Measurements from ENCODE around the gene ATP5PD. TPM values are rescaled to one million over a fixed set of nuclear protein-coding genes. Genes with fewer than 3 reads are reported as not detected.

The ATP5PD gene
- polyA plus RNA-seq, 1 donor (not counting 4 experiments of a cell fraction or from before 2014, with no cell fraction given) = 276 TPM

- no peak overlapping the region for H3K27ac ChIP-seq (ENCODE audit: control insufficient read depth, insufficient read depth, low read length)
- no peaks in the 10 kb centered on the region for H3K27me3 ChIP-seq (ENCODE audit: control insufficient read depth, extremely low read depth, insufficient read depth, low read length)
- H3K79me2 ChIP-seq (ENCODE audit: control insufficient read depth, insufficient read depth, low read length) = peaks cover 2% of the 10 kb centered on the region
- peaks cover 43% of the 10 kb centered on the region for H3K4me1 ChIP-seq (ENCODE audit: control insufficient read depth, extremely low read depth, insufficient read depth, low read length)
- TF ChIP-seq CTCF (optimal IDR thresholded peaks at IDR 0.05 in 1 of 3, IDR thresholded peaks at IDR 0.05 in 1 of 3, conservative IDR thresholded peaks at IDR 0.05 in 1 of 3; ENCODE audit: extremely low read depth in 1 of 3, insufficient read depth in 2 of 3, low read length in 3 of 3) = no peak
- TF ChIP-seq EZH2 (IDR thresholded peaks at IDR 0.05; ENCODE audit: low read length) = no peak
- no peak overlapping the region for H3K4me2 ChIP-seq (ENCODE audit: control insufficient read depth, extremely low read depth, insufficient read depth, low read depth, low read length)
- no peaks in the 10 kb centered on the region for H4K20me1 ChIP-seq (ENCODE audit: control insufficient read depth, extremely low read depth, insufficient read depth, low read length)
- peaks cover 0 to 1% of the 10 kb centered on the region in 2 experiments for H3K36me3 ChIP-seq (ENCODE audit: control insufficient read depth in 2 of 2, extremely low read depth in 1 of 2, insufficient read depth in 2 of 2, low read length in 2 of 2)
- H2AFZ ChIP-seq (ENCODE audit: control insufficient read depth, low read length) = no peak overlapping the region
- FAIRE-seq (no peak), DNase-seq (ENCODE audit: low read depth, low spot score) (no peak)
- H3K4me3 ChIP-seq (ENCODE audit: control insufficient read depth in 2 of 3, extremely low read depth in 1 of 3, insufficient read depth in 2 of 3, low read depth in 1 of 3, low read length in 3 of 3) = no peak overlapping the region
- dilution Hi-C loops (cut with MboI; ENCODE audit: extremely low pct_ligation_motif_present, low sequenced_read_pairs) = no loop called here
- H3K9me1 ChIP-seq (ENCODE audit: control insufficient read depth, extremely low read depth, insufficient read depth, low read length) = peaks cover 2% of the 10 kb centered on the region
- no peaks in the 10 kb centered on the region for H3K9me3 ChIP-seq (ENCODE audit: control insufficient read depth, low read depth, low read length)
- H3K9ac ChIP-seq (ENCODE audit: control insufficient read depth, extremely low read depth, insufficient read depth, low read length) = no peak overlapping the region
Measured at GRCh38 chr17:74990581-74991105, 56.1 kb downstream of the ATP5PD start.

Small RNA genes within 50 kb of the gene (small RNA-seq; reads per million reads assigned to genes)
- gene AC111186.1 (ENCODE audit: insufficient read length in 3 of 3, low read depth in 3 of 3, low replicate concordance in 1 of 3) (0 reads per million in 3 experiments), gene RF00019 (ENCODE audit: insufficient read length in 3 of 3, low read depth in 3 of 3, low replicate concordance in 1 of 3) (0 reads per million in 3 experiments), gene RN7SL573P (ENCODE audit: insufficient read length in 3 of 3, low read depth in 3 of 3, low replicate concordance in 1 of 3) (0 reads per million in 3 experiments), gene RNU6-362P (ENCODE audit: insufficient read length in 3 of 3, low read depth in 3 of 3, low replicate concordance in 1 of 3) (0 reads per million in 3 experiments)

Other genes starting within 250 kb of the ATP5PD start
- gene GRIN2C, start 187.1 kb downstream of the ATP5PD start, polyA plus RNA-seq = not detected in 3 replicates
- 9.3 to 18.8 TPM (median 12.0 TPM) in 3 replicates for gene FDXR, start 174.0 kb downstream of the ATP5PD start, polyA plus RNA-seq
- 0.07 to 0.57 TPM in 2 of 3 replicates, not detected in the other for gene FADS6, start 153.3 kb downstream of the ATP5PD start, polyA plus RNA-seq
- 0.03 to 1.3 TPM (median 0.34 TPM) in 3 replicates for gene USH1G, start 123.7 kb downstream of the ATP5PD start, polyA plus RNA-seq
- 0.08 TPM in 1 of 3 replicates, not detected in the others for gene OTOP2, start 122.7 kb downstream of the ATP5PD start, polyA plus RNA-seq
- gene OTOP3, start 111.1 kb downstream of the ATP5PD start, polyA plus RNA-seq = 0.03 to 0.05 TPM in 2 of 3 replicates, not detected in the other
- gene HID1, start 74.2 kb downstream of the ATP5PD start, polyA plus RNA-seq = 0.19 to 1.0 TPM (median 0.33 TPM) in 3 replicates
- 7.1 to 16.0 TPM (median 9.3 TPM) in 3 replicates for gene CDR2L, start 59.3 kb downstream of the ATP5PD start, polyA plus RNA-seq
- 43.3 to 61.1 TPM (median 53.6 TPM) in 3 replicates for gene MRPL58, start 34.3 kb downstream of the ATP5PD start, polyA plus RNA-seq
- gene KCTD2, start 256 bp upstream of the ATP5PD start, polyA plus RNA-seq = 20.7 to 22.8 TPM (median 21.2 TPM) in 3 replicates
- gene SLC16A5, start 41.0 kb upstream of the ATP5PD start, polyA plus RNA-seq = 3.5 to 5.4 TPM (median 4.0 TPM) in 3 replicates
- gene ARMC7, start 63.0 kb upstream of the ATP5PD start, polyA plus RNA-seq = 3.2 to 6.0 TPM (median 4.2 TPM) in 3 replicates
- 29.9 to 38.1 TPM (median 38.0 TPM) in 3 replicates for gene NT5C, start 84.8 kb upstream of the ATP5PD start, polyA plus RNA-seq
- 67.5 to 452 TPM (median 142 TPM) in 3 replicates for gene JPT1, start 107.5 kb upstream of the ATP5PD start, polyA plus RNA-seq
- 107 to 393 TPM (median 230 TPM) in 3 replicates for gene SUMO2, start 136.0 kb upstream of the ATP5PD start, polyA plus RNA-seq
- 64.2 to 66.9 TPM (median 64.4 TPM) in 3 replicates for gene NUP85, start 158.7 kb upstream of the ATP5PD start, polyA plus RNA-seq
- 22.3 to 25.2 TPM (median 22.7 TPM) in 3 replicates for gene GGA3, start 214.6 kb upstream of the ATP5PD start, polyA plus RNA-seq
- gene MRPS7, start 214.9 kb upstream of the ATP5PD start, polyA plus RNA-seq = 62.8 to 79.0 TPM (median 71.5 TPM) in 3 replicates
- gene MIF4GD, start 224.3 kb upstream of the ATP5PD start, polyA plus RNA-seq = 15.9 to 18.1 TPM (median 18.0 TPM) in 3 replicates
- gene SLC25A19, start 242.5 kb upstream of the ATP5PD start, polyA plus RNA-seq = 7.0 to 8.7 TPM (median 8.3 TPM) in 3 replicates

All from keratinocyte (primary cell).